Subcutaneous adipose tissue (tissue), 4 donors: ENCODE measurements around the gene KRT1. TPM values are rescaled to one million over a fixed set of nuclear protein-coding genes. Genes with fewer than 3 reads are reported as not detected.

Experiments
- CTCF ChIP-seq: fragments of 450-650 bp; IDR thresholded peaks from one replicate; pipeline ENCODE4 v1.5.1; 2016; ENCODE audit warnings: low read depth, mild to moderate bottlenecking, control low read depth, antibody characterized with exemption, moderate library complexity
- total RNA-seq, 4 donors: library from RNA; depleted of rRNA; stranded (reverse); fragments of >200 nt; gene quantifications; one replicate each; pipeline ENCODE4 v1.1.0, GENCODE V29; 2016

KRT1 gene
- total RNA-seq, 4 donors from 2014 or later = 0.38 TPM; not detected in 3

GRCh38 chr12:52630599-52631200 is 49.5 kb downstream of the KRT1 start:
- no peak for TF ChIP-seq CTCF

- TF ChIP-seq CTCF = no peak
Observed at GRCh38 chr12:52630008-52630500, 50.2 kb downstream of the KRT1 start.

- TF ChIP-seq CTCF = no peak
Observed at GRCh38 chr12:52629281-52630007, 50.8 kb downstream of the KRT1 start.

GRCh38 chr12:52628841-52629240 is 51.4 kb downstream of the KRT1 start:
- TF ChIP-seq CTCF = no peak

- TF ChIP-seq CTCF = no peak
Observed at GRCh38 chr12:52628111-52628507, 52.1 kb downstream of the KRT1 start.

- no peak for TF ChIP-seq CTCF
Observed at GRCh38 chr12:52627395-52628110, 52.7 kb downstream of the KRT1 start.

Other genes starting within 250 kb of the KRT1 start
- gene KRT75, start 246.0 kb downstream of the KRT1 start, total RNA-seq = not detected
- not detected for gene KRT6B, start 228.3 kb downstream of the KRT1 start, total RNA-seq
- not detected for gene KRT6C, start 206.6 kb downstream of the KRT1 start, total RNA-seq
- under 1 TPM in 1 of 4 donors, not detected in 3; 0.98 TPM for gene KRT6A, start 187.2 kb downstream of the KRT1 start, total RNA-seq
- gene KRT5, start 160.0 kb downstream of the KRT1 start, total RNA-seq = 1 to 10 TPM in 1 of 4 donors, under 1 TPM in 2, not detected in 1; 0.33 to 1.3 (median 0.88) TPM
- not detected for gene KRT71, start 127.3 kb downstream of the KRT1 start, total RNA-seq
- not detected for gene KRT74, start 106.6 kb downstream of the KRT1 start, total RNA-seq
- gene KRT72, start 78.9 kb downstream of the KRT1 start, total RNA-seq = not detected
- not detected for gene KRT73, start 61.8 kb downstream of the KRT1 start, total RNA-seq
- not detected for gene KRT2, start 28.2 kb downstream of the KRT1 start, total RNA-seq
- gene KRT77, start 23.1 kb upstream of the KRT1 start, total RNA-seq = 1 to 10 TPM in 1 of 4 donors, under 1 TPM in 1, not detected in 2; 0.17 to 1.5 TPM
- gene KRT76, start 96.9 kb upstream of the KRT1 start, total RNA-seq = not detected
- not detected for gene KRT3, start 115.7 kb upstream of the KRT1 start, total RNA-seq
- not detected for gene KRT4, start 133.7 kb upstream of the KRT1 start, total RNA-seq
- gene KRT79, start 153.9 kb upstream of the KRT1 start, total RNA-seq = 1 to 10 TPM in 2 of 4 donors, under 1 TPM in 1, not detected in 1; 0.22 to 3.6 (median 2.0) TPM
- not detected for gene KRT78, start 168.6 kb upstream of the KRT1 start, total RNA-seq
- 10 to 100 TPM in 2 of 4 donors, 1 to 10 TPM in 2; 5.5 to 11.7 (median 8.7) TPM for gene KRT8, start 224.7 kb upstream of the KRT1 start, total RNA-seq